GM18873 (cell line): ENCODE measurements around the gene CMTR1.
"Not testable (repeated sequence)": the region's sequence is repeated elsewhere in the genome, so short reads cannot be mapped to it uniquely, and the experiment has no call there.

Experiments used
- ATAC-seq: cut with Tn5 transposase; IDR thresholded peaks from one replicate; pipeline ENCODE4 v1.9.1; 2021; ENCODE audit warnings: mild to moderate bottlenecking, moderate library complexity, moderate number of reproducible peaks; ENCODE audit not compliant: unreplicated experiment, low FRiP score

CMTR1 gene

DNA sequence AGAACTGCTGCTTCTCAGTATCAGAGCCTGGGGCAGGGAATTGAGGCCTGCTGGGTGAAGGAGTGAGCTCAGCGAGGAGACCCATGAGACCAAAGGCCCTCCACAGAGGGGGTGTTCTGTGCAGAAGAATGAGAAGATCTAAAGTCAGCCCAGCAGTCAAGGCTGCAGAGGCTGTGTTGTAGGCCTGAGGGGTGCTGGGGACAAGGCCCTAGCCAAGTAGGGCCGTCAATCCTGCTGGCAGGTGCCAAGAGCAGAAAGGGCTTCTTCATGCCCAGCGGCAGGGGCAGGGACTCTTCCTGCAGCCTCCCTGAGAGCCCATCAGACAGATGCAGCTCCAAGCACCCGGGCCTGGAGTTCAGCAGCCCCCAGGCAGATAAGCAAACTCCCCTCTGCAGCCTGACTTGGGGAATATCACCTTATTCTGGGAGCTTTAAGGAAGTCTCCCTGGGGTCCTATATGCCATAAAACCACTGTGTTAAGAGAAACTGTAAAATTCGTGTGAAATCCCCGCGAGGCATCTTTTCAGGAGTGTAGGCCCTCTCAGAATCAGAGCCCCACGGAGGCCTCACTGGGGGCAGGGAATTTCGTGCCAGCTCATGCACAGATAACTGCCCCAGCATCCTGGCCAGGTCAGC is 57.6 kb downstream of the CMTR1 start:
- ATAC-seq: no peak

DNA sequence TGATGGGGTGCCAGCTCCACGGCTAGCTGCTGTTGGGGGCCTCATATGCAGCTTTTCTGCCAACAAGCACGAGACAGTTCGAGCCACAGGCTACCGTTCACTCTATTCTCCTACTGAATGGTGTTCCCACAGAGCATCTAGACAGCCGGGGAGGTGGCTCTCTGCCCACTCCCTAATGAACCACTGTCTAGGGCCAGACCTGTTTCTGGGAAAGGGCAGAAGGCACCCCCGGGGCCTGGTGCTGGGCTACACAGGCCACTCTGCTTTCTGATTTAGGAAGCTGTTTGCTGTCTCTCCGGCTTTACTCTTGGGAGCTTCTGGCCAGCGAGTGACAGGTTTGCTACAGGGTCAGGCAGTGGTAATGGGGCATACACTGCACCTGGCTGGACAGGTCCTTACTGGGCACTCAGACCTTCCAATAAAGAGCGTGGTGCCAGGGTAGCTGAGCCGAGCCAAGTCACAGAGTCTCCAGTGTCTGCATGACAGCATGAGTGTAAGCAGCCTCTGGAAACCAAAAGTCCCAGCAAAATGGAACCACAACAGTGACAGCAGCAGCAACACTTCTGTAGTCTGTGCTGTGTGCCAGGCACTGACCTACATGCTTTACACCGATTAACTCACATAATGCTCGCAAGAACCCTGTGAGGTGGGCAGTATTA is 58.3 kb downstream of the CMTR1 start:
- ATAC-seq: no peak

DNA sequence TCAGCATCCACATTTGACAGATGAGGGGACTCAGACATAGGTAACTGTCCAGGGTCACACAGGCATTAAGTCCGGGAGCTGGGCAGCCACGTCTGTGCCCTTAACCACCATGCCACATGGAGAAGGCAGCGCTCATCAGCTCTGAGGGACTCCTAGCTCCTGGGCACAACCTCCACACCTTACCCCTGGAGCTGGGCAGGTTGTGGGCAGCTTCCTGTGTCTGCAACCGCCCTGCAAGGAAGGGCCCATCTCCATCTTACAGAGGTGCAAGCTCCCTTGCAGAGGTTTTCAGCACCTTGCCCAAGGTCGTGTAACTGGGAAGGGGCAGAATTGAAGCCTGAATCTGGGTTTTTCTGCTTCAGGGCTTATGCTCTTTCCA is 58.8 kb downstream of the CMTR1 start:
- no peak for ATAC-seq

DNA sequence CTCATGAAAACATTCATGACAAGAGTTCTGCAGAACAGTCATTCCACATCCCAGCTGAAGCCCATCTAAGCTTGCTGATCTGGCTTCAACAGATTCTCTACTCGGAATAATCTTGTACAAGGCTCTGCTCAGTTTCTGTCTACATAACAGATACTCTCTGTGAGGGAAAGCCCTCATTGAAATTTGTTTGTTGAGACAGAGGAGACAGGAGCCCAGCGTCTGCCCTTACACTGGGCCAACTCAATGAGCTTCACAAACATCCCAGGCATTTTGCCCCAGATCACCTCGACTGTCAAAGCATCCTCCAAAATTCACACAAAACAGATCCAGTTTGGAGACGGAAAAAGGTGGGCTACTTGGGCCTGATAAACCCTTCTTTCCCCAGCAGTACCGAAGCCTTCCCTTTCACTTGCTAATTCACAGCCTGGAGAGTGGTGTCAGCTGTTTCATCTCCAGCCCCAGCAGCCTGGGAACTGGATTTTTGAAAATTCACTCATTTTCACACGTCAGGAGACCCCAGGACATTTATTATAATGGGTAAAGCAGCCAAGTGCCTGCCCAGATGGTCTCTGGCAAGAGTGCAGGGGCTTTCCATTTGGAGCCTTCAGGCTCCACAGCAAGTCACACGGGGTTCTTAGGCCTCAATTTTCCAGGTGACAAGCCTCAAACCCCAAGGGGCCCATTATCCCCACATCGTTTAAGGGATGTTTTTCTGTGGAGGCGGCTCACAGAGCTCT is 59.4 kb downstream of the CMTR1 start:
- no peak for ATAC-seq

DNA sequence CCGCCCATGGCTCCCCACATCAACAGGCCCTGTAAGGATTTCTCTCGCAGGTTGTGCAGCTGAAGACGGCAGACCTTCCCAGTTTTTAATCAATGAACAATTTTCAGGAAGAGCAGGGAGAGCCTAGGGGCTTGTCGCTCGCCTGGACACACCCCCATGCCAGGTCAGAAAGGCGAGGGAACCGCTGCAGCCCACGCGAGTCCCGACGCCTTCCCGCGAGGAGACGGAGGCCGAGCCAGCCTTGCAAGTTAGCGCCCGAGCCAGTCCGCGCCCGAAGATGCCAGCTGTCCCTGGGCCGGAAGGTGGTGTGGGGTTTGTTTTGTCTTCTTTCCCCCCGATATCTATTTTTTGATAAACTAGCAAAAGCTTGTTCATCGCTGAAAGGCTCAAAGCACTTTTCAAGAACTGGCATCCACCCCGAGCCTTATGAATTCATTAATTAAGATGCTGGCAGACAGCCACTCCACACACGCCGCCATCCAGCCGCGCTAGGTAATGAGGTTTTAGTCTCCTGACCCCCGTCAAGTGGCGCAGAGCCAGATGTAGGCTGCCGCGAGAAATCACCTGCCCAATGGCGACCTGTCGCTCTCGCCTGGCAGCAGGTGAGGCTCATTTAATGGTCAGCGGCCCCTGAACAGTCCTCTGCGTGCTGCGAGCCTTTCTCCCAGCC is 60.1 kb downstream of the CMTR1 start:
- ATAC-seq: no peak

DNA sequence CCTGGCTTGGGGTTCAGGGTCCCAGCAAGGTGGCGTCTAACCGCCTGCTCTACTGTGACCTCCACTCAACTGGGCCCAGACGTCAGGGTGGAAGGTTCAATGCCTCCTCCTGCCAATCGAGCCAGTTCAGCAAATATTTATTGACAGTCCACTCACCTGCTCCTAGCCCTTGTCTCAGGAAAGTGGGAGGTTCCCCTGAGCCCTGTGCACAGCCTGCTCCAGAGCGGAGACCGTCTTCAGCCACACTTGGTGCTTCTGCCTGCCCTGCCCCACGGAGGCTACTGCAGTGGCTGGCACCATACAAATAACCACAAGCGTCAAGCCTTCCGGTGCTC is 60.6 kb downstream of the CMTR1 start:
- no peak for ATAC-seq

DNA sequence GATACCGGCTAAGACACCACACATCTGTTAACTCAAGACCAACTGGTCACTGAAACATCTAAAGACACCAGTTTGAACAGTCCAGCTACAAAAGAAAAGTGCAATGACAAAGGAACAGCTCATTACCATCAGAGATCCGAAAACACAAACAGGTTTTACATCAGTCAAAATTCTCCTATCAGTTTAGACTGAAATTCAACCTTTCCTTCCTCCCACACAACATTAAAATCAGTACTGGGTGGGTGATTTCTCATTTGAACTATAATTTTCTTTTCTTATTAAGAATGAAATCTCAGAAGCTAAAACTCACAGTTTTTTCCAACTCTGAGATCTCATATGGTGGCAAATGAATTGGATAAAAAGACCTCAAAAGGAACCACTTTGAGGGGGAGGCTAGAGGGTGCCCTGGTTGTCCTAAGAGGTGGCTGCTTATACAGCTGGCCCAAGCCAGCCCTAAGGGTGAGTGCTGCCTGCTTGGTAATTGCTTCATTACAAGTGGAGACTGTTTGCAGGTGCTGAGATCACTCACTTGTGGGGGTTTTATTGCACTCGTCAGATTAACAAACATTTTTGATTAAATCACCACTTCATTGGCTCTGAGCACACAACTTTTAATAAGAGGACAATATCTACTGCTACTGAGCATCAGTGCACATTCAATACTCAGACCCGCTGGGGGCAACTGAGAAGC is 62.4 kb downstream of the CMTR1 start:
- no peak for ATAC-seq

DNA sequence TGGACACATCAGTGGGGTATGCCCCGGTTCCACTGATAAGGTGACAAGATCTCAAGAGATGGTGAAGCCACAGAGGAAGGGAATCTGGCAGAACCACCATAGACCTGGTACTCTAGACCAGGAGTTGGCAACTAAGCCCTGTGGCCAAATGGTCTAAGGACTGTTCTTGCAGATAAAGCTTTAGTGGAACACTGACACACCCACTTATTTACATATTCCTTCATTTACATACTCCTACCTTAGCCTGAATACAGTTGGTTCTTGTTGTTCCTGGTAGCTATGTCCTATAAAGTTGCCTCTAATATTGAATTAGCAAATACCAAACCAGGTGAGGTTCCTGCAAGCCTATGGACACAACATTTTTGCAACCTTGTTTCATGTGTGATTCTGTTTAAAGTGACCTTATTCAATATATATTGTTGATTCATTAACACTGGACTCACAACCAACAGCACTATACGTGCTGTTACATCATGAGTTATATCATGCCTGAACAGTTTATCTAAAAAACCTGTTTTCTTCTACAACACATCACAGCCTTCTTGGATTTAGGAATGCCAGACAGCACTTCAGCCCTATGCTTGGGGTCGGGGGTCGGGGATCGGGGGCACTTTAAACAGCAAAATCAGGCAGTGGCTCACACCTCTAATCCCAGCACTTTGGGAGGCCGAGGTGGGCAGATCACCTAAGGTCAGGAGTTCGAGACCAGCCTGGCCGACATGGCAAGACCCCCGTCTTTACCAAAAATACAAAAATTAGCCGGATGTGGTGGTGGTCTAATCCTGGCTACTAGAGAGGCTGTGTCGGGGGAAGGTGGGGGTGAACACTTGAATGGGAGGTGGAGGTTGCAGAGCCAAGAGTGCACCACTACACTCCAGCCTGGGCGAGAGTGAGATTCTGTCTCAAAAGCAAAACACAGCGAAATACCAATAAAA is 64.2 kb downstream of the CMTR1 start:
- ATAC-seq: no peak

DNA sequence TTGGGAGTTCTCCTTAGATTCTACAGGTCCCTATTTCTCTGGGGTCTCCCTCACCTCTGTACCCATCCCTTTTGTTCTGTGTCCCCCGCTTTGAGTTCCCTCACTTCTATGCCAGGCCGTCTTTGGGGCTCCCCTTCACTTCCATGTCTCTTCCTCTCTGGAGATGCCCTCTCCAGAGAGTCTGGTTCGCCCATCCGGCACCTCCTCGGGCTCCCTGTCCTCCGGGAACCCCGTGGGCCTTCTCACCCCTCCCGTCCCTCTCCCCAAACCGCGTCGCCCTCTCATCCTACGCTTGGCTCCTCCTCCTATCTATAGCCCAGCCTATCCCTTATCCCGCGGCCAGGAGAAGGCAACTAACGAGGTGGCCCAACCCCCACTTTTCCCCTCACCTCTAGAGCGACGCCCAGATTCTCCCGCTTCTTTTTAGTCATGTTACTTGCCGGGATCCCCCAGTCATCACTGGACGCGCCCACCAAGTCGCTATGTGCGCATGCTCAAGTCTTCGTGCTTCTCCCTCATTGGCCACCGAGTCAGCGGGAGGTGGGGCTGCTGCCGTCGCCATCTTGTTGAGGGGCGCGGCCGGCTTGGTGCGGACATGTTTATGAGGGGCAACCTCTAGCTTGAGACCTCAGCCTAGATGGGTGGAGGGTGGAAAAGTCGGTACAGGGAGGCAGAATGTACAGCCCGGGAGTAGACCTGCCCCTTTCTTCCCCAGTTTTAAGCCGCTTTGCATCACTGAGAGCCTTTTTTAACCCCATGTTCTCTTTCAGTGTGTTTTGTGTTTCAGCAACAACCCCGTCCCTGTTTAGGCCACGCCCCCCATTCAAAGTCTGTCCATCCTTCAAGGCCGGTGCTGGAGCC is 66.6 kb downstream of the CMTR1 start, which contains the start of gene CCDC167:
TSS of gene CCDC167 (minus strand) at position 461 of the 861 bp plus-strand sequence. CDS start at position 431, 30 bp downstream.
- ATAC-seq: peak; percentile 73

DNA sequence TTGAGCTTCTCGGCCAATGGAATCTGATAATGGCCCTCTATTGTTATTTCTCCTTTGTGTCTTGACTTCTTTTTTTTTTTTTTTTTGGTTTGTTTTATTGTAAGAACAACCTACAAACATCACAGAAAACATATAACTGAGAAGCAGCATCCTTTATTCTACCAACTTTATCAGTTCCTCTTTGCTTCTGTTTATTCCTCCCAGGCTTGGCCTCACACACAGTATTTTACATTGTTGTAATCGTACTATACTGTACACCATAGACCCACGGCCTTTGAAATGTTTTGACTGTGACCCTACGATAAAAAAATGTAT is 67.2 kb downstream of the CMTR1 start:
- no peak for ATAC-seq

DNA sequence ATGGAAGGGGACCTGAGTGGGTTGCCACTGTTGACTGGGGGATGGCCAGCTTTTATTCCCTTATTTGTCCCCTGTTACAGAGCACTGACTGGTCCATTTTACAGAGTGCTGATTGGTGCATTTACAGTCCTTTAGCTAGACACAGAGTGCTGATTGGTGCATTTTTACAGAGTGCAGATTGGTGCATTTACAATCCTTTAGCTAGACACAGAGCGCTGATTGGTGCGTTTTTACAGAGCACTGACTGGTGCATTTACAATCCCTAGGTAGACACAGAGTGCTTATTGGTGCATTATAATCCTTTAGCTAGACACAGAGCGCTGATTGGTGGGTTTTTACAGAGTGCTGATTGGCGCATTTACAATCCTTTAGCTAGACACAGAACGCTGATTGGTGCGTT is 67.9 kb downstream of the CMTR1 start:
- ATAC-seq: not testable (repeated sequence)

DNA sequence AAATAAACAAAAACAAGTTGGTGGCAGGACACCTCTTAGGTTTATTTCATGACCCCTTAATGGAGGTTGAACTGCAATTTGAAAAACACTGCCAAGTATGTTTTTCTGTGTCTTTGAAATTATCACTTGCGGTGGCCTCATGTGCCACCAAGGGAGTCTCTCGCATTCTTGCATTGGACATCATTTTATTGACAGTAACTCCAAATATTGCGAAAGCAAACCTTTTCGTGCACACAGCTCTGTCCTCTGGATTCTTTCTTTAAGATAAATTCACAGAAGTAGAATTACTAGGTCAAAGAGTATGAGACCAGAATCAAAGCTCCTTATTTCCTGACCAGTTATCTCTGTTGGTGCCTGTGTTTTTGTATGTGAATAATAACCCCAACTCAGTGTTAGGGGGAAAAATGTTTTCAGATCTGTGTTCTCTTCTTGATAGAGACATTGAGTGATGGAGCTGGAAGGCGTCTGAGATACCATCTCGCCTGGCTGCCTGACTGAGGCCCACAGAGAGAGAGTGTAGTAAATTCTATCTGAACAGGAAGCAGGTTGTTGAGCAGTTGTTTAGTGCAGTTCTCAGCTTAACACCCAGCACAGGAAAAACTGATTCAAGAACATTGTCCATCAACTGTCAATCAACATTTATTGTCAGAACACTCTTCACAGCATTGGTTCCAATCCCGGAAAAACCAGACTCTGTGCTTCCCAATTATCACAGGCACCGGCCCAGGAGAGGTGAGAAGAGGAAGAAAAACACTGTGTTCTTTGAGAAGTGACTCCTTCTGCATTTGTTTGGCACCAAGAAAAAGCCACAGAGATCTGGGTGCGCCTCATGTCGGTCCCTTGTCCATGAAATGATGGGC is 68.8 kb downstream of the CMTR1 start:
- ATAC-seq: no peak

DNA sequence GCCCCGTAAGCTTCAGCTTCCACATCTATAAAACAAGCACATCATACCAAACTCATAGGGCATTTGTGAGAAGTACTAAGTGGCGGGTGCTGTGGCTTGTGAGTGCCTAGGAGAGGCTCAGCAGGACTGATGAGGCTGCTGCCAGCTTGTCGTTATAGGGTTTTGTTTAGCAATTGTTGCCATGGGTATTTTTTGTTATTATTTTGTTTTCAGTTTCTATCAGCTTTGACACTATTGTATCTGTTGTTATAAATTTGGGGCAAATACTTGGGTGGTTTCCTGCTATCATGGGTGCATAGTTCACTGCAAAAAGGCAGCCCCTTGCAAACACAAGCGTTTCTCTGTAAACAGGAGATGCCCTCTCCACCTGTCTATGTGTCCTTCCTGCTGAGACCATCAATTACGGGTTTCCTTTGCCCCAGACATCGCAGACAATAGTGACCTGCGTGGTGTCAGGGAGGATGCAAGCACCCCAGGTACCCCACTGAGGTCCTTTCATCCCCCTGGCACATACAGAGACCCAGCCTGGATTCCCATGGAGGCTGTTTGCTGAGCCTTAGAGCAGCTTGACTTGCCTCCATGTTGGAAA is 69.8 kb downstream of the CMTR1 start:
- no peak for ATAC-seq

DNA sequence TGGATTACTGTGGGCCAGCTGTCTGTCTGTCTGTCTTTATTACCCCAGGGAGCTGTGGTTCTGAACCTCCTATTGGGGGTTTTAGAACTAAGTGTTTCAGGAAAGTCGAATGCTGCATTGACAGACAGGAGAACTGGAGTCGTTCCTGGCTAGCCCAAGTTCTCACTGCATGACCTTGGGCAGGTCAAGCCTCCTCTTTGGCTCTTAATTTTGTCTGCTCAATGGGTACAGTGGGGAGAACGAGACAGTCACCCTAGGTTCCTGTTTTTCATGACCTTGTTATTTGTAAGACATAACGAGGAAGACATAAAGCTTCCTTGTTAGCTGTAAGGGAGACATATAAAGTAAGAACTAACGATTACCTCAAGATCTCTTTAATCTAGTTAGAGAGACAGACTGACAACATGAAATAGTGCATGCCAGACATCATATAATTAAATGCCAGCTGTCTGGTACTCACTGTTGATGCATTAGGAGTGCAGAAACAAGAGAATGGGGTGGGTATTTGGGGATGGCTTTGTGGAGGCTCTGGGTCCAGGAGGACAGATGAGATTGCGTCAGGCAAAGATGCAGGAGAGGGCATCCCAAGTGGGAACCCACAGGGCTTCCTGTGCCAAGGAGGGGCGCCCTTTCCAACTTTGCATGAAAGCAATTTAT is 70.4 kb downstream of the CMTR1 start:
- ATAC-seq: no peak

DNA sequence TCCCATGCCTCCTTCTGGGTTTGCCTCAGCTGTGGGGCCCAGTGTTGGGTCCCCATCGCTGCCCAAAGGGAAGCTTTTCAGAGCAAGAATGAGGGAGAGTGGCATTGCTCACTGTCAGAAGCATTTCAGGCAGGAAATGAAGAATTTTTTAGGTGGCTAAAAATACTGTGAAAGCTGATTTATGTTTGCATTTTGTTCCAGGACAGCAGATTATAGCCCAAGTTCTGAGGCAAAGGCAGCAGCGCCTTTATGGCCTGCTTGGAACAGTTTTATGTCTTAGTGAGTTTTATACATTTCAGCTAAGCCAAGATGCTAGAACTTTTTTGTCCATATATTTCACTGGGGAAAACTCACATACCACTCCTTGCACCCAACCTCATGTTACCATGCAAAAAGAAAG is 71.0 kb downstream of the CMTR1 start:
- ATAC-seq: no peak

DNA sequence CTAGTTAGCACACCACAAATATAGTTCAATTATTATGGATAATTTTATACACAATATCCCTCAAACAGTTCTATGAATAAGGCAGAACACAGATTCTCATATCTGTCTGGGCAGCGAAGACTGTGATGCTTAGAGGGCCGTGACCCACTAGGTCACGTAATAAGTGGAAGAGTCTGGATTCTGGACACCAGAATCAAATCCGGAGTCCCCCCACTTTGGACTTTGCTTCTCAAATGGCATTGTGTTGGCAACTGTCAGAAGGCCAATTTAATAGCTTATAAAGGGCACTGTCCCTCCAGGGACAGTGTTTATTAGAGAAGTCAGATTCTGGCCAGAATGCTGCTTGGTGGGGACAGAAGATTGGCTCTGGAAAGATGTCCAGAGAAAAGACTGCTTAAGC is 73.5 kb downstream of the CMTR1 start:
- ATAC-seq: no peak

DNA sequence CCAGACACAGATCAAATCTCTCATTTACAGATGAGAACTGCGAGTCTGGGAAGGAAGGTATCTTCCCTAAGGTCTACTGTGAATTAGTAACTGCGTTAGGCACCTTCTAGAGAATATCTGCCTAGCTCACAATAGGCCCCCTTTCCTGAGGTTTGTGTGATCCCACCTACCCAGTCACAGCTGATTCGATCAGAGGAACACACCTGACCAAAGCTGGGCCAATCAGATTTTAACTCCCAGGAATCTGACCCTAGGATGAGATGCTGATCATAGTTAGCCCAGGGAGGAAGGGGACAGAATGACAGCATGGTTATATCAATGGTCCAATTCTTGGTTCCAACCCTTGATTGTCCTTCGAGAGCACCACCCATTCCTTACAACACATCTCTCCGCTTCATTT is 74.1 kb downstream of the CMTR1 start:
- ATAC-seq: no peak
